Pulmonary artery endothelial cell (primary cell): ENCODE measurements around the gene BOC. TPM values are rescaled to one million over a fixed set of nuclear protein-coding genes. Genes with fewer than 3 reads are reported as not detected.
"Not testable (repeated sequence)": the region's sequence is repeated elsewhere in the genome, so short reads cannot be mapped to it uniquely, and the experiment has no call there.

Experiments used
- DNase-seq: peaks from one replicate; pipeline ENCODE4 v3.0.0-alpha.2; 2011; ENCODE audit warnings: low read depth, low spot score
- total RNA-seq: library from RNA; depleted of rRNA; stranded (reverse); fragments of >200 nt; gene quantifications from 2 replicates; pipeline ENCODE4 v1.2.3, GENCODE V29; 2014

The BOC gene, protein sequence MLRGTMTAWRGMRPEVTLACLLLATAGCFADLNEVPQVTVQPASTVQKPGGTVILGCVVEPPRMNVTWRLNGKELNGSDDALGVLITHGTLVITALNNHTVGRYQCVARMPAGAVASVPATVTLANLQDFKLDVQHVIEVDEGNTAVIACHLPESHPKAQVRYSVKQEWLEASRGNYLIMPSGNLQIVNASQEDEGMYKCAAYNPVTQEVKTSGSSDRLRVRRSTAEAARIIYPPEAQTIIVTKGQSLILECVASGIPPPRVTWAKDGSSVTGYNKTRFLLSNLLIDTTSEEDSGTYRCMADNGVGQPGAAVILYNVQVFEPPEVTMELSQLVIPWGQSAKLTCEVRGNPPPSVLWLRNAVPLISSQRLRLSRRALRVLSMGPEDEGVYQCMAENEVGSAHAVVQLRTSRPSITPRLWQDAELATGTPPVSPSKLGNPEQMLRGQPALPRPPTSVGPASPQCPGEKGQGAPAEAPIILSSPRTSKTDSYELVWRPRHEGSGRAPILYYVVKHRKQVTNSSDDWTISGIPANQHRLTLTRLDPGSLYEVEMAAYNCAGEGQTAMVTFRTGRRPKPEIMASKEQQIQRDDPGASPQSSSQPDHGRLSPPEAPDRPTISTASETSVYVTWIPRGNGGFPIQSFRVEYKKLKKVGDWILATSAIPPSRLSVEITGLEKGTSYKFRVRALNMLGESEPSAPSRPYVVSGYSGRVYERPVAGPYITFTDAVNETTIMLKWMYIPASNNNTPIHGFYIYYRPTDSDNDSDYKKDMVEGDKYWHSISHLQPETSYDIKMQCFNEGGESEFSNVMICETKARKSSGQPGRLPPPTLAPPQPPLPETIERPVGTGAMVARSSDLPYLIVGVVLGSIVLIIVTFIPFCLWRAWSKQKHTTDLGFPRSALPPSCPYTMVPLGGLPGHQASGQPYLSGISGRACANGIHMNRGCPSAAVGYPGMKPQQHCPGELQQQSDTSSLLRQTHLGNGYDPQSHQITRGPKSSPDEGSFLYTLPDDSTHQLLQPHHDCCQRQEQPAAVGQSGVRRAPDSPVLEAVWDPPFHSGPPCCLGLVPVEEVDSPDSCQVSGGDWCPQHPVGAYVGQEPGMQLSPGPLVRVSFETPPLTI
- total RNA-seq, result 0.20 and 0.35 TPM in 2 replicates

GRCh38 chr3:113211330-113212149 is at the start of gene BOC:
Gene BOC (plus strand): TSS chr3:113211557. CDS start chr3:113249803, 38,246 bp downstream.
- no peak for DNase-seq

GRCh38 chr3:113161661-113162060 is 49.7 kb upstream of the BOC start:
- no peak for DNase-seq

DNA sequence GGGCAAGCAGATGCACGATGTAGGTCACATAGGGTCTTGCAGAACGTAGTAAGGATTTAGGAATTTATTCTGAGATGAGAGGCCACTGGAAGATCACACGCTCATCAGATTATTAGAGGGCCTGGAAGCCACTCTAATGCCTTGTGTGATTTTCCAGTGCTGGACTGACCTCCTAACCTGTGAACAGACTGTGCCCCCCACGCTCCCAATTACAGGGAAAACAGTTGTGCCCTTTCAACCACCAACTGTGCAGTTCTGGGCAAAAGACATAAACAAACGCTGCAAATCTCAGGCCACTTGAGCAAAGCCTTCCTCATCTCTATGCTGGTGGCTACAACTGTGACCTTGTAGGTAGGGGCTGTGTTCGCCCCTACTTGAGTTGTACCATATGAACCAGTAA is 48.2 kb upstream of the BOC start:
- DNase-seq, result no peak

- DNase-seq, result no peak
These were observed 45.5 kb upstream of the BOC start for GRCh38 chr3:113165841-113166240.

- no peak for DNase-seq
These were observed 45.0 kb upstream of the BOC start for GRCh38 chr3:113166357-113166718.

- DNase-seq, result no peak
These were observed 44.5 kb upstream of the BOC start for GRCh38 chr3:113166719-113167492.

GRCh38 chr3:113167825-113168801 is 43.2 kb upstream of the BOC start:
- no peak for DNase-seq

DNA sequence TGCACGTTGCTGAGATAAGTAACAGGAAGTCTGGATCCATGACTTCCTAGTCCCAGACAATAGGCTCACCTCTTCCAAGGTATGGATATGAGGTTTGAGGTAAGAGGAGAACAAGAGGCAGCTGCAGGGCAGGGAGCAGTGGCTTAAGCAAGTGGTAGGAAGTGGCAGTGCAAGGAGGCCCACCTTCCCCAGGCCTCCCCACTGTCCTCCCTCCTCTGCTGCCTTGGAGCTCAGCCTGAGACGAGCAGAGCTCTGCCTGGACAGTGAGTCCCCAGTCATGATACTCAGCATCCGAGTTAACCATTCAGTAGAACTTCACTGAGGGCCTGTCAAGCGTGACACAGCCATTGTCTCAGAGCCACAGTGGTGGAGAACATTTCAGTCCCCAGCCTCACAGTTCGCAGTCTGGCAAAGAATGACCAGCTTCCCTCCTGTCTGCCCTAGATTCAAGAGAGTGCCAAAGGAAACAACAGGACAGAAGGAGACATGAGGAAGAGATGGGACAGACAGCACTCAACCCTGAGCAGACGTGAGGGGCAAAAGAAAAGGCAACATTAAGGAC is 41.4 kb upstream of the BOC start:
- no peak for DNase-seq

GRCh38 chr3:113170771-113171170 is 40.6 kb upstream of the BOC start:
- DNase-seq, result no peak

GRCh38 chr3:113171675-113172300 is 39.6 kb upstream of the BOC start:
- not testable (repeated sequence) for DNase-seq

DNA sequence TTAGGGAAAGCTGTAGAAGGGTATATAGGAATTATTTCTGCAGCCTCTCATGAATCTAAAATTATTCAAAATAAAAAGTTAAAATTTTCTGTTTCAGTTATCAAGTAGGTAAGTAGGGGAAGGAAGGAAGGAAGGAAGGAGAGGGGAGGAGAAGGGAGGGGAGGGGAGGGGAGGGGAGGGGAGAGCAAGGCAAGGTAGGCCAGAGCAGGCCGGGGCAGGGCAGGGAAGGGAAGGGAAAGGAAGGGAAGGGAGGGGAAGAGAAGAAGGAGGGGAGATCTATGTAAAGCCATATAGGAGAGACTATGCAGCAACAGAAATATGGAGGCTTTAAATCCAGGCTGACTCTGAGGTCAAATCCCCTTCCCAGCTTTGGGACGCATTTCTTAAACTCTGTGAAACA is 38.3 kb upstream of the BOC start:
- no peak for DNase-seq

DNA sequence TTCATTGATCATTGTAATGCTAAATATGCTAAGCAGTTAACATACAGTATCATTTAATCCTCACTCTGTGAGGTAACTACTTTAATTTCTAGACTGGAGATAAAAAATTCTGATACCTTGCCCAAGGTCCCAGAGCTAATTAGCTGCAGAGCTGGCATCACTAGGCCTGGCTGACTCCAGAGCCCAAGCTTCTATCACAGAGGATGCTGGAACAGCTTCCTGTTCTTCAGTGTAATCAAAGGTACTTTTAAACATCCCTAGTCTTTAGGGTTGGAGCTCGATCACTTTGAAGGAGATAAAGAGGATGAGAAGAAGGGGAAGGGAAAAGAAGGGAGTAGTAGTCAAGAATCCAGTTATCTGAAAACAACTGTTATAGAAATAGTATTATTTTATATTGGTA is 37.1 kb upstream of the BOC start:
- DNase-seq, result no peak

DNA sequence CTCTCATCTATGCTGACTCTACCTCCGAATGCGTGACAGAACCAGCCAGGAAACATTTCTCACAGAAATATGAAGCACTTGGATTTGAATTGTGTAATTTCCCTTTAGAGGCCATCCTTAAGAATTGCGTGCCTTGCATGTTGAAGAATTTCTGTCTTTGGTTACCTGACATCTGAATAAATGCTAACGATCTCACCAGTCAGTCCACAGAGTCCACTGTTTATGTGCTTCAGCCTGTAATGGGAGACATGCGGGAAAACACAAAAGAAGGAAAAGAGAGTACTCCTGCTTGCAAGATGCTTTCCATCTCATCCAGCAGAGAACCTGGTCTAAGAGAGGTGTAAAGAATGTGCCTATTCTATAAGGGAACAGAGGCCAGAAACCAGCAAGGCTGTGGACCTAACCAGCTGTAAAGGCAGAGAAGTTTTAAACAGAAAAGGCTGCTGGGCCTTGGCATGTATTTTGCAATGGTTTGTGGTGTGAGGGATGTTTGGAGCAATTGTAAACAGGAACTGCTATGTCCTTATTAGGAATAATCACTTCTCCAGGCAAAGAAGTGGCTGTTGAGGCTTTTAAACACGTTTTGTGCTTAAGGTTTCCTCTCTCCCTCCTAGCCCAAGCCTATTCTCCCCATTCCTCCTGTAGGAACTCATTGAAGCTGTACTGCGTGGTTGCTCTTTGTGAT is 36.4 kb upstream of the BOC start:
- no peak for DNase-seq

GRCh38 chr3:113177526-113177925 is 33.8 kb upstream of the BOC start:
- DNase-seq, result no peak

DNA sequence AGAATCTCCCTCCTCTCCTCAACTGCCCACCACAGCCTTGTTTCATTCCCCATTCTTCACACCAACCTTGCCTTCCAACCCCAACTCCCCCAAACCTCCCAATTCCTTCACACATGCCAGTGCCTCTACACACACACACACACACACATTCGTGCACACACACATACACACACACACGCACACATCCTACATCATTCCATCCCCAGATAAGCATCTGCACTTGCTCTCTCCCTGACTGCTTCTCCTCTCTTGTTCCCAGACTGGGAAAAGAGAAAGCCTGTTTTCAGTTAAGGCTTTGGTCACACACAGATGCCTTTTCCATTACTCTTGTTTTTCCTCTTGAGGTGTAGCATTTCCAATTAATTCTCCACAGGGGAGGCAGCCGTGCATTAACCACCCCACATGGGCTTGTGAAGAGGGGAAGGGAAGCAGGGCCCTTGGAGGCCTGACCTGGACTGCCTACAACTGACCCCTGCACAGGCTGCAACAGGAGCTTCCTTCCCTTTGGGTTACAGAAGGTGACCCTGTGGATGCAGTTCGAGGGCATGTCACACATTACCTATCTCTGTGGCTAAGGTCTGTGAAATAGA is 32.0 kb upstream of the BOC start:
- no peak for DNase-seq

DNA sequence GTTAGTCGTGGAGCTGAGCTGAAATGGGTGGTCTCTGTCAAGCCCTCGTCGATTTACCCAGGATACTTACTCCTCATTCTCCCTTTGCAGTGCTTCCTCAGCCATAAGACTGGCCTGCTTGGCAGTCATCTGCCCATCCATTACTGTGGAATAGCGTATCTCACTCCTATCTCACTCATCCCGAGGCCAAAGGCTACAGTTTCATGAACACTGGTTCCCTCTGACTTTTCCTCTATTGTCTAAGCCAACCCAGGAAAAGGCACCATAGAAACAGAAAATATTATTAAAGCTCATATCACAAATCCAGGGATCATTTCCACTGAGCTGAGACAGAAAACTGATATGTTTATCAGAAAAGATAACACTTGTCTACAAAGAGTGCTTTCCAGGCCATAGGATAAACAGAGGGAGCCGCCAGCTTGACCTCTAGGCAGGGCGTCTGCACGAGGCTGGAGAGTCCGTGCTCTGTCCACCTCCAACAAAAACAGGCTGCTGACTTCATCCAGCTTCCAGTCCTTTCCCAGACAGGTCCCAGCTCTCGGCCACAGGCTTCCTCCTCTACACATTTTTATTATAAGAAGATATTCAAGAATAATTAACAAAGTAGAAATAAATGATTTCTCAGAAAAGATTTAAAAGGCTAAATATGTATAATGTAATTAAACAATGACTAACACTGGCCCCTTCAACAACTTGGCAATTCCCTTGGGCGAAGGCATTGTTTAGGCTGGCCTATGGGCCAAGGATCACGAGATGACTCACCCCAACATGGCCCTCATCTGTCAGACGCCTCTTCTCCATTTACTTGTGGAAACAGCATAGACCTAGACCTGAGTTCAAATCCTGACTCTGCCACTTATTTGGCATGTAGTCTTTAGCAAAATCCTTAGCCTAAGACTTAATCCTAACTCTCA is 27.4 kb upstream of the BOC start:
- DNase-seq, result peak; percentile 19
